K562 (cell line): ENCODE data around the gene PCSK5. TPM values are rescaled to one million over a fixed set of nuclear protein-coding genes. Genes with fewer than 3 reads are reported as not detected.

Experiments used
- CBFB ChIP-seq: sonication (generic); formaldehyde crosslinking; IDR thresholded peaks from 2 replicates; pipeline ENCODE4 v1.4.0; 2020; ENCODE audit warnings: mild to moderate bottlenecking, missing genetic modification reagents
- ESRRB ChIP-seq: fragments of 250-450 bp; sonication (Bioruptor Pico); IDR thresholded peaks from 2 replicates; pipeline ENCODE4 v1.5.0; 2020; ENCODE audit warnings: mild to moderate bottlenecking, moderate library complexity, borderline replicate concordance
- MCM2 ChIP-seq: fragments of 450-650 bp; IDR thresholded peaks from 2 replicates; pipeline ENCODE4 v1.6.1; 2017; ENCODE audit warnings: low read depth, mild to moderate bottlenecking
- SUPT5H ChIP-seq: fragments of 450-650 bp; IDR thresholded peaks from 2 replicates; pipeline ENCODE4 v1.6.1; 2016
- ZBTB33 ChIP-seq: sonication (generic); formaldehyde crosslinking; IDR thresholded peaks from 2 replicates; pipeline ENCODE4 v1.8.1; 2023; ENCODE audit warnings: mild to moderate bottlenecking, missing genetic modification reagents
- polyA plus RNA-seq, 8 experiments: library from polyadenylated mRNA; depleted of rRNA in 4 of 8; stranded (reverse) in 5 of 8; unstranded in 3 of 8; fragments of >200 nt; fragmentation: Nextera tagmentation in 2 of 8; fragmentation: Illumina TruSeq in 1 of 8; extraction: Ambion mirVana in 2 of 8; extraction: Trizol in 1 of 8; gene quantifications; 2 replicates each; pipeline versions ENCODE4 v1.2.1 to v1.2.3, GENCODE V29; 2011 to 2014; ENCODE audit warnings: inconsistent platforms in 1 of 8, missing spikeins in 1 of 8
- total RNA-seq, 7 experiments: library from RNA; depleted of rRNA in 6 of 7; stranded (reverse); fragments of >200 nt in 6 of 7; fragmentation: Illumina TruSeq in 2 of 7; extraction: Trizol in 2 of 7; gene quantifications; 2 replicates each; pipeline versions ENCODE4 v1.2.1 to v1.2.3, GENCODE V29; 2011 to 2021; ENCODE audit warnings: low replicate concordance in 1 of 7
- TF ChIP-seq, protein P1 (sequence below), 2 experiments: fragments of 450-650 bp; IDR thresholded peaks; 2 replicates each; pipeline ENCODE4 v1.6.1; 2016; ENCODE audit warnings: mild to moderate bottlenecking in 2 of 2, borderline replicate concordance in 1 of 2, low read depth in 1 of 2, moderate library complexity in 1 of 2

The PCSK5 gene
- total and polyA plus RNA-seq, 9 of the 15 experiments (the other 6 are each of a cell fraction or from before 2014, with no cell fraction given): not detected

- TF ChIP-seq ZBTB33 (CRISPR knock-in tag) (no peak), ESRRB (CRISPR knock-in tag) (no peak), SUPT5H (no peak), CBFB (CRISPR knock-in tag) (no peak), MCM2 (no peak)
- TF ChIP-seq, protein P1, sequence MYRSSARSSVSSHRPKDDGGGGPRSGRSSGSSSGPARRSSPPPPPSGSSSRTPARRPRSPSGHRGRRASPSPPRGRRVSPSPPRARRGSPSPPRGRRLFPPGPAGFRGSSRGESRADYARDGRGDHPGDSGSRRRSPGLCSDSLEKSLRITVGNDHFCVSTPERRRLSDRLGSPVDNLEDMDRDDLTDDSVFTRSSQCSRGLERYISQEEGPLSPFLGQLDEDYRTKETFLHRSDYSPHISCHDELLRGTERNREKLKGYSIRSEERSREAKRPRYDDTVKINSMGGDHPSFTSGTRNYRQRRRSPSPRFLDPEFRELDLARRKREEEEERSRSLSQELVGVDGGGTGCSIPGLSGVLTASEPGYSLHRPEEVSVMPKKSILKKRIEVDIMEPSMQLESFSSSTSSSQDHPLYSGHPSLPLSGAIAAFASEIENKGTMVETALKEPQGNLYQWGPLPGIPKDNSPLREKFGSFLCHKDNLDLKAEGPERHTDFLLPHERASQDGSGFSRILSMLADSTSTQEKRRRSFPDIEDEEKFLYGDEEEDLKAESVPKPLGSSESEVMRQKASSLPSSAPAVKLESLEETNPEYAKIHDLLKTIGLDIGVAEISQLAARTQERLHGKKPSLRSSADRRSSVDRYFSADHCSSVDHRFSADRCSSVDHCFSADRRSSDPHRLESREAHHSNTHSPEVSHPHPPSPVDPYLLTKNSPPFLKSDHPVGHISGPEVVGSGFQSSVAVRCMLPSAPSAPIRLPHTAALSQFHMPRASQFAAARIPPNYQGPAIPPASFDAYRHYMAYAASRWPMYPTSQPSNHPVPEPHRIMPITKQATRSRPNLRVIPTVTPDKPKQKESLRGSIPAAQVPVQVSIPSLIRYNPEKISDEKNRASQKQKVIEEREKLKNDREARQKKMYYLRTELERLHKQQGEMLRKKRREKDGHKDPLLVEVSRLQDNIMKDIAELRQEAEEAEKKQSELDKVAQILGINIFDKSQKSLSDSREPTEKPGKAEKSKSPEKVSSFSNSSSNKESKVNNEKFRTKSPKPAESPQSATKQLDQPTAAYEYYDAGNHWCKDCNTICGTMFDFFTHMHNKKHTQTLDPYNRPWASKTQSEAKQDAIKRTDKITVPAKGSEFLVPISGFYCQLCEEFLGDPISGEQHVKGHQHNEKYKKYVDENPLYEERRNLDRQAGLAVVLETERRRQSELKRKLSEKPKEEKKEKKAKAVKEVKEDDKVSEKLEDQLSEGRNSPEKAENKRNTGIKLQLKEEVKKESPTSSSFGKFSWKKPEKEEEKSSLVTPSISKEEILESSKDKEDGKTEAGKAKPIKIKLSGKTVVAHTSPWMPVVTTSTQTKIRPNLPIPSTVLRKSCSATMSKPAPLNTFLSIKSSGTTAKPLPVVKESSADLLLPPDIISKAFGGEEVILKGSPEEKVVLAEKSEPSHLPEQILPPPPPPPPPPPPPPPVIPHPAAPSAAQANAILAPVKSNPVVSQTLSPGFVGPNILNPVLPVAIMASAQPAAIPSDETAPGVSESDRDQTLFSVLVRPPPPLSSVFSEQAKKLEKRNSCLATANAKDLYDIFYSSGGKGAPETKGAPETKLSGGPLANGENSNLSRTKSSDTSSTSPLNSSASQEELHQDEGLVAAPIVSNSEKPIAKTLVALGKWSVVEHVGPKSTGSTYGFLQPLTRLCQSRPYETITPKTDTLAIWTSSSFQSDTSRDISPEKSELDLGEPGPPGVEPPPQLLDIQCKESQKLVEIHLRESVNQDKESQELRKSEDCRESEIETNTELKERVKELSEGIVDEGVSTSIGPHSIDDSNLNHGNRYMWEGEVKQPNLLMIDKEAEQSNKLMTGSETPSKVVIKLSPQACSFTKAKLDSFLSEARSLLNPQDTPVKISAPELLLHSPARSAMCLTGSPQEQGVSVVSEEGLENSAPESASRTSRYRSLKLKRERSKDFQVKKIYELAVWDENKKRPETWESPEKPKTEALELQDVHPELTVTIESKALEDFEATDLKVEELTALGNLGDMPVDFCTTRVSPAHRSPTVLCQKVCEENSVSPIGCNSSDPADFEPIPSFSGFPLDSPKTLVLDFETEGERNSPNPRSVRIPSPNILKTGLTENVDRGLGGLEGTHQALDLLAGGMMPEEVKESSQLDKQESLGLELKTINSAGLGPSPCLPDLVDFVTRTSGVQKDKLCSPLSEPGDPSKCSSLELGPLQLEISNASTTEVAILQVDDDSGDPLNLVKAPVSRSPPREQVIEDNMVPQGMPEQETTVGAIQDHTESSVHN (IDR thresholded peaks at IDR 0.05; ENCODE audit: borderline replicate concordance in 1 of 2, low read depth in 1 of 2): no peak
Measured at GRCh38 chr9:75918909-75919308, 28.4 kb downstream of the PCSK5 start (continued).
